ENCODE data around the gene C20orf202. TPM values are rescaled to one million over a fixed set of nuclear protein-coding genes. Genes with fewer than 3 reads are reported as not detected.

The C20orf202 gene
- polyA plus RNA-seq, 2 of the 4 experiments (the other 2 are of a cell fraction): 0.12 TPM; not detected in 1

DNA sequence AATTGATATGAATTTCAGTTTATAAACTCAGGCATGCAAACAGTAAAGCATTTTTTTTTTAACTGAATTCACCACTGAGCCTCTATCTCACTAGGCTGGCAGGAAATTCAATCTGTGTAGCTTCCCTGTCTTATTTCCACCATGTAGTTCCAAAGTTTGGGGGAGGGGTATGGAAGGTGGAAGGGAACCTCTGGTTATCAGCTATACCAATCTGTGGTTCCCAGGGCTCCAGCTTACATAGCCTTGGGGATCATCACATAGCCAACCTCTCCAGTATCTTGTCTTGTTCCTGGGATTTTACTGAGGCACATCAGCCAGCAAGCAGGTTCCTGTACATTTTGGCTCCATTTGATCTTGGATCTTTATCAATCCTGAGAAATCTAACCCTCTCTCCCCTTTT lies 38.2 kb downstream of the C20orf202 start:
- ChIA-PET POLR2A (interaction anchor here (0.7 kb wide), 1 partner anchor 11 kb away, joined by 3 read pairs; no protein-coding TSS in a partner anchor), CTCF (interaction anchor here (1.4 to 3.0 kb wide), 5 partner anchors 15 to 42 kb away, joined by 3 to 15 read pairs (median 4); partner anchors contain the start of gene RAD21L1)
- H3K27ac ChIP-seq: no peak overlapping the region
- ATAC-seq: no peak
- DNase-seq (ENCODE audit: low read depth in 1 of 2, low spot score in 1 of 2): no peak
- peaks cover 5% of the 10 kb centered on the region; the same call in 1 of the 3 replicates for H3K4me1 ChIP-seq
- peak; percentile 49 for FAIRE-seq
- no peaks in the 10 kb centered on the region for H3K9me3 ChIP-seq
- H3K4me2 ChIP-seq: no peak overlapping the region
- TF ChIP-seq POLR2AphosphoS2 (conservative IDR thresholded peaks at IDR 0.05; ENCODE audit: low read length): no peak
- no peak for TF ChIP-seq KDM5A (IDR thresholded peaks at IDR 0.05)
- no peak for TF ChIP-seq TP53 (CRISPR knock-in tag; IDR thresholded peaks at IDR 0.05)
- TF ChIP-seq RCOR1 (IDR thresholded peaks at IDR 0.05; ENCODE audit: low read depth, low read length): no peak
- TF ChIP-seq ZNF302 (CRISPR knock-in tag; IDR thresholded peaks at IDR 0.05): no peak
- TF ChIP-seq KDM1A (IDR thresholded peaks at IDR 0.05; ENCODE audit: low read depth): no peak
- TF ChIP-seq ZC3H11A (IDR thresholded peaks at IDR 0.05): no peak
- no peak for TF ChIP-seq CBX2 (IDR thresholded peaks at IDR 0.05; ENCODE audit: borderline replicate concordance, low read depth)
- TF ChIP-seq POLR2A (IDR thresholded peaks at IDR 0.05; ENCODE audit: low read length): no peak
- no peak for TF ChIP-seq RFX5 (IDR thresholded peaks at IDR 0.05)
- TF ChIP-seq ZSCAN20 (CRISPR knock-in tag; IDR thresholded peaks at IDR 0.05): no peak
- TF ChIP-seq, protein P1, sequence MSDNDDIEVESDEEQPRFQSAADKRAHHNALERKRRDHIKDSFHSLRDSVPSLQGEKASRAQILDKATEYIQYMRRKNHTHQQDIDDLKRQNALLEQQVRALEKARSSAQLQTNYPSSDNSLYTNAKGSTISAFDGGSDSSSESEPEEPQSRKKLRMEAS (IDR thresholded peaks at IDR 0.05): no peak
- H3K4me3 ChIP-seq: no peak overlapping the region

DNA sequence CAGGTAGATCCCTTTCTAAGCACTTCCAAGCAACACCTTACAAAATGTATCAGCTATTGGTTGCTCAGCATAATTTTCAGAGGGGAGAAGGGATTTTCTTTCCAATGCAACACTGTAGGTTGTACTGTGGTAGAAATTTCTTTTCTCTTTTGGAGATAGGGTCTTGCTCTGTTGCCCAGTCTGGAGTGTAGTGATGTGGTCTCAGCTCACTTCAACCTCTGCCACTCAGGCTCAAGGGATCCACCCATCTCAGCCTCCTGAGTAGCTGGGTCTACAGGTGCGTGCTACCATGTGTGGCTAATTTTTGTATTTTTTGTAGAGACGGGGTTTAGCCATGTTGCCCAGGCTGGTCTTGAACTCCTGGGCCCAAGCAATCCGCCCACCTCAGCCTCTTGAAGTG lies 38.8 kb downstream of the C20orf202 start:
- DNase-seq (ENCODE audit: low read depth in 1 of 2, low spot score in 1 of 2): no peak
- Histone ChIP-seq H3K27ac (no peak overlapping the region), H3K4me2 (0 out of 3 replicates have a peak overlapping the region, but pooled peaks have one; percentile 17), H3K9me3 (no peaks in the 10 kb centered on the region), H3K4me1 (peaks cover 5% of the 10 kb centered on the region; the same call in 1 of the 3 replicates), H3K4me3 (no peak overlapping the region)
- no peak for TF ChIP-seq CEBPB (IDR thresholded peaks at IDR 0.05)
- TF ChIP-seq MYC (IDR thresholded peaks at IDR 0.05; ENCODE audit: borderline replicate concordance, low read length): no peak
- no peak for TF ChIP-seq POLR2AphosphoS2 (conservative IDR thresholded peaks at IDR 0.05; ENCODE audit: low read length)
- TF ChIP-seq POLR2A (IDR thresholded peaks at IDR 0.05; ENCODE audit: low read length): no peak
- TF ChIP-seq, protein P2, sequence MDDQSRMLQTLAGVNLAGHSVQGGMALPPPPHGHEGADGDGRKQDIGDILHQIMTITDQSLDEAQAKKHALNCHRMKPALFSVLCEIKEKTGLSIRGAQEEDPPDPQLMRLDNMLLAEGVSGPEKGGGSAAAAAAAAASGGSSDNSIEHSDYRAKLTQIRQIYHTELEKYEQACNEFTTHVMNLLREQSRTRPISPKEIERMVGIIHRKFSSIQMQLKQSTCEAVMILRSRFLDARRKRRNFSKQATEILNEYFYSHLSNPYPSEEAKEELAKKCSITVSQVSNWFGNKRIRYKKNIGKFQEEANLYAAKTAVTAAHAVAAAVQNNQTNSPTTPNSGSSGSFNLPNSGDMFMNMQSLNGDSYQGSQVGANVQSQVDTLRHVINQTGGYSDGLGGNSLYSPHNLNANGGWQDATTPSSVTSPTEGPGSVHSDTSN (IDR thresholded peaks at IDR 0.05): no peak
- TF ChIP-seq ZSCAN20 (CRISPR knock-in tag; IDR thresholded peaks at IDR 0.05): no peak
- no peak for TF ChIP-seq JUNB (IDR thresholded peaks at IDR 0.05)
- no peak for TF ChIP-seq CBX8 (IDR thresholded peaks at IDR 0.05)
- TF ChIP-seq, protein P3, sequence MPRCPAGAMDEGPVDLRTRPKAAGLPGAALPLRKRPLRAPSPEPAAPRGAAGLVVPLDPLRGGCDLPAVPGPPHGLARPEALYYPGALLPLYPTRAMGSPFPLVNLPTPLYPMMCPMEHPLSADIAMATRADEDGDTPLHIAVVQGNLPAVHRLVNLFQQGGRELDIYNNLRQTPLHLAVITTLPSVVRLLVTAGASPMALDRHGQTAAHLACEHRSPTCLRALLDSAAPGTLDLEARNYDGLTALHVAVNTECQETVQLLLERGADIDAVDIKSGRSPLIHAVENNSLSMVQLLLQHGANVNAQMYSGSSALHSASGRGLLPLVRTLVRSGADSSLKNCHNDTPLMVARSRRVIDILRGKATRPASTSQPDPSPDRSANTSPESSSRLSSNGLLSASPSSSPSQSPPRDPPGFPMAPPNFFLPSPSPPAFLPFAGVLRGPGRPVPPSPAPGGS (IDR thresholded peaks at IDR 0.05): no peak
- no peak for TF ChIP-seq RCOR1 (IDR thresholded peaks at IDR 0.05; ENCODE audit: low read depth, low read length)
- no peak for TF ChIP-seq SMC3 (IDR thresholded peaks at IDR 0.05)
- no peak for TF ChIP-seq GATA3 (IDR thresholded peaks at IDR 0.05; ENCODE audit: borderline replicate concordance)
- TF ChIP-seq BHLHE40 (IDR thresholded peaks at IDR 0.05; ENCODE audit: low read depth, low read length): no peak
- TF ChIP-seq TFCP2L1 (CRISPR knock-in tag; IDR thresholded peaks at IDR 0.05): no peak
- no peak for TF ChIP-seq ZNF302 (CRISPR knock-in tag; IDR thresholded peaks at IDR 0.05)
- TF ChIP-seq PHF8 (IDR thresholded peaks at IDR 0.05; ENCODE audit: borderline replicate concordance, low read depth): no peak
- TF ChIP-seq, protein P4, sequence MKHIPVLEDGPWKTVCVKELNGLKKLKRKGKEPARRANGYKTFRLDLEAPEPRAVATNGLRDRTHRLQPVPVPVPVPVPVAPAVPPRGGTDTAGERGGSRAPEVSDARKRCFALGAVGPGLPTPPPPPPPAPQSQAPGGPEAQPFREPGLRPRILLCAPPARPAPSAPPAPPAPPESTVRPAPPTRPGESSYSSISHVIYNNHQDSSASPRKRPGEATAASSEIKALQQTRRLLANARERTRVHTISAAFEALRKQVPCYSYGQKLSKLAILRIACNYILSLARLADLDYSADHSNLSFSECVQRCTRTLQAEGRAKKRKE (CRISPR knock-in tag; IDR thresholded peaks at IDR 0.05; ENCODE audit: low read depth): no peak
- no peak for TF ChIP-seq FOSB (CRISPR knock-in tag; IDR thresholded peaks at IDR 0.05)
- ATAC-seq: no peak
- FAIRE-seq: no peak
- POLR2A ChIA-PET: no interaction called here
- 69% methylated on average over 3 of the region's 3 CpGs for WGBS (ENCODE audit: missing lambda C conversion rate)
- CTCF ChIA-PET: interaction anchor here (1.4 to 3.0 kb wide), 4 partner anchors 16 to 41 kb away, joined by 3 to 15 read pairs (median 4); partner anchors contain the start of gene RAD21L1

Measured in A549 (cell line).